Measurements from ENCODE around the gene AR. TPM values are rescaled to one million over a fixed set of nuclear protein-coding genes. Genes with fewer than 3 reads are reported as not detected.

Gene AR
- total RNA-seq, 1 experiment from 2014 or later = 14.2 TPM

DNA sequence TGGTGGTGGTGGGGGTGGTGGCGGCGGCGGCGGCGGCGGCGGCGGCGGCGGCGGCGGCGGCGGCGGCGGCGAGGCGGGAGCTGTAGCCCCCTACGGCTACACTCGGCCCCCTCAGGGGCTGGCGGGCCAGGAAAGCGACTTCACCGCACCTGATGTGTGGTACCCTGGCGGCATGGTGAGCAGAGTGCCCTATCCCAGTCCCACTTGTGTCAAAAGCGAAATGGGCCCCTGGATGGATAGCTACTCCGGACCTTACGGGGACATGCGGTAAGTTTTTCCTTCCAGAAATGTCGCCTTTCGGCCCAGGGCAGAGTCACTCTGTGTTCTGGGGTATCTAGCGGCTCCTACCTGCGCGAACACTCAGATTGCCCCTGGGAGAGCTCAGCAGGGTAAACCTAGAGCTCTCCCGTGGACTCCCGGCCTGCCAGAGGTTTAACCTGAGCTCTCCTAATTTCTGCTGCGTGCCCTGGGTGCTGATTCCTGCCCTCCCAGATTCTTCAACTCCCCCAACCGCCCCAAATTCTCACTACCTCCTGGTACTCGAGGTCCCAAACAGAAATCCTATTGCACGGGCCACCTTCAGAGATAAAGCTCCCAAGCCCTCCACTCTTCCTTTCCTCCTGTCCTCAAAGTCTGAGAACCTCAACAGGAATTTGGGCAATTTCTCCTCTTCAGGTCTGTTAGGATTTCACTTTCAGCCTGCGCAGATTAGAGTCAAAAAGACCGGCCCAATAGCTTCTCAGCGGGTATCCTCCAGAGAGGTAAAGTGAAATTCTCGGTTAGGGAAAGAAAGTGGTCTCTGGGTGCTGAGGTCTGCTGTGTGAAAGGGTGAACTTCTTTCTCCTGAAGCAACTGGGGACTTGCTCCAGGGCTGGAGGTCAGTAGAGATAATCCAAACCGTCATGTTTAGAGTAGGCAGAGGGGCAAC, 2.9 kb downstream of the AR start:
- H3K4me1 ChIP-seq = peaks cover 6% of the 10 kb centered on the region; the same call in 1 of the 2 replicates
- H3K36me3 ChIP-seq = peaks cover 5% of the 10 kb centered on the region
- peak overlapping the region; percentile 82 for H3K27ac ChIP-seq
- no peaks in the 10 kb centered on the region for H3K27me3 ChIP-seq
- peak overlapping the region; percentile 85 for H3K4me3 ChIP-seq
- H3K9me3 ChIP-seq (replicated peaks) = no peaks in the 10 kb centered on the region
- DNase-seq = peak; percentile 19 to 36

DNA sequence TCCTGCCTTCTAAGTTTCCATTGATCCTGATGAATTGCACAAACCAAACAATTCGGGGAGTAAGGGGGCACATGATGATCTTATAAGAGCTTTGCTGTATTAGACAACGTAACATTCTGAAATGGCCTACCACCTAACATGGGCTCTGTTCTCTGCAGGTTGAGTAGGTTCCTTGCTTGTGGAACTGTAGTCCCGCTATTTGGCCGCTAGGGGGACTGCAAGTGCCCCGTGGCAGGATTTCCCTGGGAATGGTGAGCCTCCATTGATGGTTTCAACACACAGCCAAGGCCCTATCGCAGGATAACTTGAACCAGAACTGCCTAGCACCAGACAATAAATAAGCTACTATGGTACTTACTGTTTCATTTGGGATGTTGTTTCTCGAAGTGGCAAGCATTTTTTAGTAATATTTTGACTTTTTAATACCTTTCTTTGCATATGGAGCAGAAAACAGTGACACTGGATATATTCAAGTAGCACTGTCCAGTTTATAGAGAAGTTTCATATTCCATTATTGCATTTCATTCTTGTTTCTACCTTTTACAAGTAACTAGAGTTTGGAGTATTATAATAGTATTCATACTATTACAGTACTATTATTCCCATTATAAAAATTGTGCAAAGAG, 11.9 kb downstream of the AR start:
- peak; percentile 38 to 70 for DNase-seq
- Histone ChIP-seq H3K27ac (no peak overlapping the region), H3K4me3 (no peak overlapping the region), H3K4me1 (no peaks in the 10 kb centered on the region), H3K36me3 (peaks cover 5% of the 10 kb centered on the region), H3K9me3 (replicated peaks) (no peaks in the 10 kb centered on the region), H3K27me3 (no peaks in the 10 kb centered on the region)

DNA sequence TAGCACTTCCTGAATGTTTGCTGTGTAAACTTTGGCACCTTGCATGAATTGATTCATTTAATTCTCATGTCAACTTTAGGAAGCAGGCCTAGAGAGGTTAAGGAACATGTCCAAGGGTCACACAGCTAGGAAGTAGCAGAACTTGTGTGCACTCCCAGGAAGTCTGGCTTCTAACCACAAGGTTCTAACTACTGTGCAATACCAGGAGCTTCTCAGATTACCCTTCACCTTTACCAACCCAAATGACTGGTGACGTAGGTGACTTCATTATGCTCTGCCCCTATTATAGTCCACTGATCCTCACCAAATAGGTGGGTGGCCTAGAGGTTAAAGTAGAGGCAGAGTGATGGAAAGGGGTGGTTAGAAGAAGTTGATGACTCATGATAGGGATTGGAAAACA, 14.4 kb downstream of the AR start:
- H3K9me3 ChIP-seq (replicated peaks) = no peaks in the 10 kb centered on the region
- H3K27me3 ChIP-seq = no peaks in the 10 kb centered on the region
- H3K4me3 ChIP-seq = no peak overlapping the region
- H3K4me1 ChIP-seq = peaks cover 7% of the 10 kb centered on the region
- no peak for DNase-seq
- H3K27ac ChIP-seq = no peak overlapping the region
- H3K36me3 ChIP-seq = no peaks in the 10 kb centered on the region

DNA sequence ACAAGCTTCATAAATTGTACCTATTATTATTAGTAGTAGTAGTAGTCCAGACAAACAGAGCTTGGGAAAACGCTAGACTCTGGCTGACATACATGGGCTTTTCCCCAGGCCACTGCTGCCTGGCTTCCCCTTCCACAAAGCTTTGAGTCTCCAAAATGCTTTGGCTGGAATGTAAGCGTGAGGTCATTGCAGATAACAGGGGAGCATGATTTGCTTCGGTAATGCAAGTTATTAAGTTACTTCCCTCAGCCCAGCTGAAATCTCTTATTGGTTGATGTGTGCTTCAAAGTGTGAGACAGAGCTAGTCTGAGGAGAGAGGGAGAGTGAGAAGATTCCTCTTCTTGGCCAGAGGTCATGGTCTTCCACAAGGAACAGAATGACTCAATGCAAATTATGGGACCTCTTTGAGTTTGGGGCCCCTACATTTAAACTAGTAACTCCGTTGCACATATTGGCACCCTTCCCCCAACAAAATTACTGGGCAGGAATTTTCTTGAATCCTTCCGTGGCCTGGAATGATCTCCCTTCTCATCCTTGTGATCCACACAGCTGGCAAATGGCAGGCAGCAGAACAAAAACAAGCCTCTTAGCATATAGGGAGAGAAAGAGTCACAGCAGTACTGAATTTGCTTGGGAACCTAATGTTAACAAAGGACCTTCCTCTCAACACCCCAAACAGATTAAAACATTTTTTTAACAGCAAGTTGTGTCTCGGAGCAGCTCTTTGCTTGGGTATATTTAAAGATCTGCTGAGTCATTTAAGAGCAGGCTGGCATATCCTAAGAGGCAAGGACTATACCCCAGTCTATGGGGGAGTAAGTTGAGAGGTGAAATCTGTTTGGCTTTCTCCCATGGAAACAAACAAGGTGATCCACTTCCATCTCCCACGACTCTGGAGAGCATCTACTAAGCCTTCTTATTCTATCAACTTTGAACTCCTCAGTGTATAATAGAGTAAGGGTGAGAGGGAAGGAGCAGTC, 19.9 kb downstream of the AR start:
- DNase-seq = peak; percentile 20 to 49
- Histone ChIP-seq H3K9me3 (replicated peaks) (no peaks in the 10 kb centered on the region), H3K4me3 (no peak overlapping the region), H3K36me3 (no peaks in the 10 kb centered on the region), H3K27ac (peak overlapping the region; percentile 61), H3K27me3 (no peaks in the 10 kb centered on the region), H3K4me1 (peaks cover 16% of the 10 kb centered on the region)

DNA sequence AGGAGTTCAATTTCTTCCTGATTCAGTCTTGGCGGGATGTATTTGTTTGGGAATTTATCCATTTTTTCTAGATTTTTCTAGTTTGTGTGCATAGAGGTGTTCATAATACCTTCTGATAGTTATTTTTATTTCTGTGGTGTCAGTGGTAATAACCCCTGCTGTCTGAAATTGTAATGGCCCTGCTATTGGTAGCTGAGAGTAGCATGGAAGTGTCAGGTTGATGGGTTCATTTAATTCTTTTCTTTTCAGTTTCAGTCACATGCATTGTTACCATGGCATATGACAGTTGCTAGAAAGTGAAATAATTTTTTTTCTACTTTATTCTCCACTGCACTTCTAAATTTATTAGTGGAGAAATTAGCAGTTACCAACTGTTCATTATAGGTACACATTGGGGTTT, 20.7 kb downstream of the AR start:
- Histone ChIP-seq H3K27me3 (no peaks in the 10 kb centered on the region), H3K4me3 (no peak overlapping the region), H3K27ac (peak overlapping the region; percentile 61), H3K9me3 (replicated peaks) (no peaks in the 10 kb centered on the region), H3K36me3 (no peaks in the 10 kb centered on the region), H3K4me1 (peaks cover 16% of the 10 kb centered on the region)
- no peak for DNase-seq

DNA sequence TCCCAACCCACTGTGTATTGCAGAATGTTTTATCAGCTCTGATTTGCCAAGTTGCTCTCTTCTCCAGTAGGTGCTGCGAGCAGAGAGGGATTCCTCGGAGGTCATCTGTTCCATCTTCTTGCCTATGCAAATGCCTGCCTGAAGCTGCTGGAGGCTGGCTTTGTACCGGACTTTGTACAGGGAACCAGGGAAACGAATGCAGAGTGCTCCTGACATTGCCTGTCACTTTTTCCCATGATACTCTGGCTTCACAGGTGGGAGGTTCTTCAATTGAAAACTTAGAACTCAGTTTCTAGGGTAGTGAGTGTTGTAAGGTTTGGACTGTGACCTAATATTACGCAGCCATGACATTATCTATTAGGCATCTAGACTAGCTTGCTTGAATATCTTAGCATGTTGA, 24.9 kb downstream of the AR start:
- no peak overlapping the region for H3K4me3 ChIP-seq
- H3K27ac ChIP-seq = no peak overlapping the region
- H3K36me3 ChIP-seq = no peaks in the 10 kb centered on the region; the same call in 1 of the 2 replicates
- peaks cover 7% of the 10 kb centered on the region for H3K4me1 ChIP-seq
- H3K27me3 ChIP-seq = no peaks in the 10 kb centered on the region
- DNase-seq = no peak
- no peaks in the 10 kb centered on the region for H3K9me3 ChIP-seq (replicated peaks)

DNA sequence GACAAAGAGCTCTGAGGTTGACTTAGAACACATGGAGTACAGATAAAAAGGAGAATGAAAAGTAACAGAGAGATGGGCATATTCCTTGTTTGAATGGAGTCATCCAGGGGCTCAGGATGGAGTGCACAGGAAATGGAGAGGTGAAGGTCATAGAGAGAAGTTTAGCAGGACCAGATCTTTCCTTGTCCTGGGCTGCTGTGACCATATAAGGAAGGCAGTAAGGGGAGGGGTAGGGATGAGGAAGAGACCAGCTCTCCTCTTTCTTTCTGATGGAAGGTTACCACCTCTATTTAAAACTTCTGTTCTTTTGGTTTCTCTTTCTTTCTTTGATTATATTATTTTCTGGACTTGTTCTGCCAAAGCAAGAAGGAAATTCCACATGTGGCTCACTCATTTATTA, 27.0 kb downstream of the AR start:
- DNase-seq = no peak
- no peaks in the 10 kb centered on the region for H3K27me3 ChIP-seq
- no peak overlapping the region for H3K4me3 ChIP-seq
- H3K36me3 ChIP-seq = no peaks in the 10 kb centered on the region; the same call in 1 of the 2 replicates
- no peak overlapping the region for H3K27ac ChIP-seq
- H3K9me3 ChIP-seq (replicated peaks) = no peaks in the 10 kb centered on the region
- peaks cover 9% of the 10 kb centered on the region; the same call in 1 of the 2 replicates for H3K4me1 ChIP-seq

DNA sequence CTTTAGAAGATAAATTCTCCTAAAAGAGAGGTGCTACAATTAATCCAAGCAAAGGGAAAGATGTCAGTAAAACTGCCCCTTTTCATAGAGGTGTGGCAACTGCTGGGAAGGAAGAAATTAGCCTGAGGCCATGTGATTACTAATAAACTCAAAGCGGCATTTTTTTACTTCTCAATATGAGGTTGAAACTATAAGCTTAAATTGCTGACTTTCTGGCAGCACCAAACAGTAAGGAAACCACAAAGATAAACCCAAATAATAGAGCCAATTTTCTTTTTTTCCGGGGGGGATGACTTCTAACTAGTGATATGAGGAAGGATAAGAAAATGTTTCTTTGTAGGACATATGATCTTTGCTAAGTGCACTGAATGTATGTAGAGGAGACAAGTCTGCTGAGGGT, 30.9 kb downstream of the AR start:
- Histone ChIP-seq H3K27ac (no peak overlapping the region), H3K4me1 (peaks cover 9% of the 10 kb centered on the region; the same call in 1 of the 2 replicates), H3K9me3 (replicated peaks) (no peaks in the 10 kb centered on the region), H3K36me3 (no peaks in the 10 kb centered on the region; the same call in 1 of the 2 replicates), H3K27me3 (no peaks in the 10 kb centered on the region), H3K4me3 (no peak overlapping the region)
- no peak for DNase-seq

DNA sequence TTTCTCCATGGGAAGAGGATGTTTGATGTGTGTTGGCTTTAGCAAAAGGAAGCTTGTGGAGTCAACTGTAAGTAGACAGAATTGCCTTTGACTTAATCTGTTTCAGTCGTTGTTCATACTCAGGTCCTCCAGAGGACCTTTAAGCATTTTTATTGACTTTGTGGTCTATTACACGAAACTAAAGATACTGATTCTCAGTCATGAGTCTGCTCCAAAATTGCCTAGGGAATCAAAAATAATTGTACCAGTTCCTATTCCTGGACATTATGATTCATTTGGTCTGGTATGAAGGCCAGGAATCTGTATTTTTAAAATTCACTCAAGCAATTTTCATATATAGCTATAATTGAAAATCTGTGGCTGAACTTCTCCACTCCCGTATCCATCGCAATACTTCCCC, 38.6 kb downstream of the AR start:
- Histone ChIP-seq H3K36me3 (no peaks in the 10 kb centered on the region; the same call in 1 of the 2 replicates), H3K4me1 (peaks cover 2% of the 10 kb centered on the region), H3K27ac (no peak overlapping the region), H3K27me3 (no peaks in the 10 kb centered on the region), H3K4me3 (no peak overlapping the region), H3K9me3 (replicated peaks) (no peaks in the 10 kb centered on the region)
- no peak for DNase-seq

DNA sequence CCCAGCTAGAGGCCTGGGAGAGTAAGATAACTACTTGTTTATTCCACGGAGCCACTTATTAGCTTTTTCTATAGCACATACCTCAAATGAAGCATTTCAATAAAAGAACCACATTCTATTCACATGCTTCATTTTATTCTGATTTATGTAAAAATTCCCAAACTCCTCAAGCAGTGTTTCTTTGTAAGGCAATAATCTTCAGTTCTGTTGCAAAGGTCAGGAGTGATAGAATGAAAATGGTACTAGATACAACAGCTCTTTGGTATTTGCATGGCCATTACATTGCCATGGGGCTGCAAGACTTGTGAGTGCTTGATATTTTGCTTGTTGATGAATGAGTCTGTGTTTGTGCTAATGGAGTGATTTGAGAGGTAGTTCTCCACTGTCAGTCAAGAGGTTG, 39.4 kb downstream of the AR start:
- Histone ChIP-seq H3K27me3 (no peaks in the 10 kb centered on the region), H3K4me1 (peaks cover 9% of the 10 kb centered on the region), H3K4me3 (no peak overlapping the region), H3K36me3 (no peaks in the 10 kb centered on the region; the same call in 1 of the 2 replicates), H3K9me3 (replicated peaks) (no peaks in the 10 kb centered on the region), H3K27ac (no peak overlapping the region)
- DNase-seq = no peak

DNA sequence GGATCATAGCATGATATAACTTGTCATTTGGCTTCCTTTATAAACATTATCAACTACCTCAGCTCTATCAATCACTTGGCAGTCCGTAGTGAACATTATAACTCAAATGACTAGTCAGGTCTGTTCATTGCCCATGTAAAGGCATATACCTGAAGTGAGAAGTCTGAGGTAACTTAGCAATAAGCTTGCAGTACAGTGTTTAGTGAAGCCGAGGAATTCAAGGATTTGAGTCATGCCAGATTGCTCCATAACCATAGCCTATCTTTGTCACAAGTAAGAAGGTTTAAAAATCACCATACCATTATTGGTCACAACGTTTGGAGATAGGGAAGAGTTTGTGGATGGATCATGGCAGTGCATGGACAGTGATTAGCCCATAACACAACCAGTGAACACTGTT, 41.6 kb downstream of the AR start:
- no peak for DNase-seq
- Histone ChIP-seq H3K4me3 (no peak overlapping the region), H3K27me3 (no peaks in the 10 kb centered on the region), H3K36me3 (peaks cover 5% of the 10 kb centered on the region), H3K9me3 (replicated peaks) (no peaks in the 10 kb centered on the region), H3K27ac (no peak overlapping the region), H3K4me1 (peaks cover 18% of the 10 kb centered on the region)

DNA sequence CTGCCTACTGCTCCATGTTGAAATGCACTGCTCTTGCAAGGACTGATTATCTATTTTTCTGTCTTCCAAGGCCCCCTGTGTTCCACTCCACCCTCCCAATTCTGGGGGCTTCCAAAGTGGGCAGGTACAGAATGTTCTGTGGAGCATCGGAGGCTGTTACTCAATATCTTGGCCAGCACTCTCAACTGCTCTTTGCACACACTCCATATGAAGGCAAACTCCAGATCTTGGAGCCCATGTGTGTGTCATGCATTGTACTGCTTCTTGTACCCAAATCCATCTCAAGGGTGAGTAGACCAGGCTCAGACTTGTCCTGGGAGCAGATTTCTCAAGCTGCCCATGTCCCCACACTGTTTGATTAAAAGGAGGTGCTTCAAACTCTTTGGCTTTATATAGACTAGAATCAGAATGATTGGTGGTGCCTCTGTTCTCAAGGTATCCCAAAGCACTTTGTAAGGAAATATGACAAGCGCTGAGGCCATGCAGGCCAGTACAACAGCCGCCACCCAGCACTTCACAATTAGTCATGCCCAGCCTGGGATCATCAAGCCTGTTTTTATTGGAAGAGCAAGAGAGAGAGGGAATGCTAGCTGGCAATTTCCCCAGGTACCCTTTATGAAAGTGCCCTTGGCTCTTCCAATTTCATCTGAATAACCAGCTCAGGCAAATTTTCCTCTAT, 44.3 kb downstream of the AR start:
- peak overlapping the region; percentile 96 for H3K27ac ChIP-seq
- H3K4me1 ChIP-seq = peaks cover 18% of the 10 kb centered on the region
- DNase-seq = peak; percentile 82 to 89

DNA sequence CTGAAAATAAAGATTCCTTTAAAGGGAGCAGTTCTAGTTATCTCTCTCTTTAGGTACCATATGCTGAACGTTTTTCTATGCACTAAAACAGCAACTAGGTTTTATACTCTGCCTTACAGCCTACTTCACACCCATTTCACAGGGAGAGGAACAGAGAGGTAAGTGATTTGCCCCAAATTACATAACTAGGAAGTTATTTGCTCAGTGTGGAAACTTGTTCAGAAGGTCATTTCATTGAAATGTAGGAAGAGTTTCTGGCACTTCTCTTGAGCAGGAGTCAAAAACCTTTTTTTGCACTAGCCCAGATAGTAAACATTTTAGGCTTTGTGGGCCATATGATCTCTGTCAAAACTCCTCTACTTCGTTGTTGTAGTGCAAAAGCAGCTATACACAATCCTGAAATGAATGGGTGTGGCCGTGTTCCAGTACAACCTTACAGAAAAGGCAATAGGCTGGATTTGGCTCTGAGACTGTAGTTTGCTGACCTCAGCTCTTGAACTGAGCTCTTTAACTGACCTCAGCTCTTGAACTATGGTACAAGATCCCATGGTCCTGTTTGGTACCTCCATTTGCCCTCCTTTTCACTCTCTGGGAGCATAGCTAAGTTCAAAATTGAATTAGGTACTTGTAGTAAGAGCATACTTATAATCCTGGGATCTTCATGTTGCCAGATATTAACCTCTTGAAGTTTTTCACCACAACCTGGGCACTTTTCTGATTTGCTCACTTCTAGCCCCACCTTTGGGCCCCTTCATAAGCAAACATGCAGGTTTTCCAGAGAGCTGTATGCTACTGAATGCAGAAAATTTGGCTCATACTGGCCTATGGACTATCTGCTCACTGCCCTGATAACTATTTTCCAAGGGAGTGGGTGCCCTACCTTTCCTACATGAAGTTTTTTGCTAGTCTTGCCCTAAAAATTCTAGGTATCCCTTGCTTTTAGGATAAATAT, 53.3 kb downstream of the AR start:
- Histone ChIP-seq H3K9me3 (replicated peaks) (no peaks in the 10 kb centered on the region), H3K4me1 (peaks cover 11% of the 10 kb centered on the region), H3K27me3 (no peaks in the 10 kb centered on the region), H3K36me3 (no peaks in the 10 kb centered on the region), H3K27ac (no peak overlapping the region), H3K4me3 (no peak overlapping the region)
- no peak for DNase-seq

More for the DNA sequence above, 44.3 kb downstream of the AR start:
- Histone ChIP-seq H3K27me3 (no peaks in the 10 kb centered on the region), H3K36me3 (peaks cover 7% of the 10 kb centered on the region), H3K9me3 (replicated peaks) (no peaks in the 10 kb centered on the region), H3K4me3 (no peak overlapping the region)
